H1 (cell line): ENCODE data around the gene GIMAP4. TPM values are rescaled to one million over a fixed set of nuclear protein-coding genes. Genes with fewer than 3 reads are reported as not detected.

ENCODE experiments used
- CTCF ChIA-PET: fragments of 300-600 bp; sonication (Branson Sonifier 250); formaldehyde crosslinking; loops from one replicate; lab custom pipeline; 2021; ENCODE audit not compliant: partially characterized antibody; lab: Charles Lee
- POLR2A ChIA-PET: fragments of 300-600 bp; sonication (Branson Sonifier 250); formaldehyde crosslinking; loops from one replicate; lab custom pipeline; 2021; ENCODE audit warnings: inconsistent platforms; ENCODE audit not compliant: partially characterized antibody; lab: Charles Lee
- DNase-seq, 2 experiments: peaks; one replicate each; pipeline versions ENCODE4 v3.0.0 to v3.0.0-alpha.2; 2010 to 2022; ENCODE audit warnings: low spot score in 2 of 2, low read depth in 1 of 2, mixed read lengths in 1 of 2
- FAIRE-seq: peaks from 2 replicates; lab custom pipeline; 2011; peaks lifted over from hg19 to GRCh38; lab: Jason Lieb, UNC
- H2AFZ ChIP-seq: 2 replicates; pipeline ENCODE4 v1.8.1; 2012; ENCODE audit warnings: low read length, inconsistent platforms
- H2AK5ac ChIP-seq: 2 replicates; pipeline ENCODE4 v1.6.1; 2013; ENCODE audit warnings: low read depth, low read length
- H2BK120ac ChIP-seq: replicated peaks from 2 replicates; pipeline ENCODE3; 2013; ENCODE audit warnings: low read depth, low read length, inconsistent platforms
- H2BK12ac ChIP-seq: 2 replicates; pipeline ENCODE4 v1.6.1; 2013; ENCODE audit warnings: low read depth, low read length
- H2BK15ac ChIP-seq: 2 replicates; pipeline ENCODE4 v1.6.1; 2013; ENCODE audit warnings: low read length
- H2BK20ac ChIP-seq: 2 replicates; pipeline ENCODE4 v1.6.1; 2013; ENCODE audit warnings: low read length
- H2BK5ac ChIP-seq: 2 replicates; pipeline ENCODE4 v1.6.1; 2013; ENCODE audit warnings: low read depth, low read length
- H3K14ac ChIP-seq: 2 replicates; pipeline ENCODE4 v1.6.1; 2013; ENCODE audit warnings: inconsistent platforms; ENCODE audit not compliant: insufficient read length
- H3K18ac ChIP-seq: 2 replicates; pipeline ENCODE4 v1.6.1; 2013; ENCODE audit warnings: low read length; ENCODE audit errors: extremely low read depth
- H3K23ac ChIP-seq: 2 replicates; pipeline ENCODE4 v1.6.1; 2013; ENCODE audit warnings: inconsistent platforms; ENCODE audit not compliant: insufficient read length
- H3K23me2 ChIP-seq: 2 replicates; pipeline ENCODE4 v1.6.1; 2013; ENCODE audit warnings: low read depth, low read length
- H3K27ac ChIP-seq: 2 replicates; pipeline ENCODE4 v1.6.1; 2011; ENCODE audit warnings: low read depth, low read length, inconsistent platforms
- H3K27me3 ChIP-seq, 4 experiments: replicated peaks in 1 of 4; 1 replicate in 1 of 4; 2 replicates in 3 of 4; pipeline versions ENCODE4 v1.6.1 to v1.8.1; 2011 to 2013; ENCODE audit warnings: low read length in 3 of 4, mild to moderate bottlenecking in 3 of 4, inconsistent platforms in 2 of 4, mixed read lengths in 2 of 4, moderate library complexity in 1 of 4; ENCODE audit not compliant: control insufficient read depth in 3 of 4, insufficient read depth in 3 of 4; ENCODE audit errors: extremely low read depth in 1 of 4
- H3K36me3 ChIP-seq, 4 experiments: 2 replicates each; pipeline versions ENCODE4 v1.6.1 to v1.8.1; 2011 to 2013; ENCODE audit warnings: mild to moderate bottlenecking in 4 of 4, low read length in 3 of 4, moderate library complexity in 2 of 4, control low read depth in 1 of 4, inconsistent platforms in 1 of 4; ENCODE audit not compliant: insufficient read depth in 4 of 4, control insufficient read depth in 2 of 4
- H3K4ac ChIP-seq: replicated peaks from 2 replicates; pipeline ENCODE3; 2013; ENCODE audit warnings: low read length, low read depth, mixed read lengths, inconsistent platforms; ENCODE audit not compliant: insufficient read length
- H3K4me1 ChIP-seq, 4 experiments: replicated peaks in 1 of 4; 1 replicate in 1 of 4; 2 replicates in 3 of 4; pipeline versions ENCODE4 v1.6.1 to v1.8.1; 2011 to 2013; ENCODE audit warnings: low read length in 3 of 4, inconsistent platforms in 2 of 4, mixed read lengths in 1 of 4; ENCODE audit not compliant: insufficient read depth in 4 of 4, control insufficient read depth in 3 of 4
- H3K4me2 ChIP-seq, 2 experiments: 2 replicates each; pipeline versions ENCODE4 v1.6.1 to v1.8.1; 2011 to 2013; ENCODE audit warnings: low read depth in 2 of 2, low read length in 2 of 2, control low read depth in 1 of 2, inconsistent platforms in 1 of 2, mild to moderate bottlenecking in 1 of 2; ENCODE audit not compliant: insufficient read depth in 1 of 2
- H3K4me3 ChIP-seq, 4 experiments: fragments of 200-600, 300-600 bp in 1 of 4; sonication (generic), shearing (Covaris generic), sonication (Bioruptor Twin) in 1 of 4; 2 replicates each; pipeline versions ENCODE4 v1.5.1 to v1.8.1; 2011 to 2016; ENCODE audit warnings: low read length in 4 of 4, low read depth in 3 of 4, control low read depth in 2 of 4, inconsistent platforms in 2 of 4, mild to moderate bottlenecking in 2 of 4, mixed read lengths in 1 of 4, moderate library complexity in 1 of 4; ENCODE audit not compliant: insufficient read depth in 2 of 4; ENCODE audit errors: extremely low read depth in 1 of 4
- H3K56ac ChIP-seq: replicated peaks from 2 replicates; pipeline ENCODE3; 2013; ENCODE audit warnings: low read depth, mild to moderate bottlenecking, mixed read lengths, low read length, inconsistent platforms; ENCODE audit not compliant: insufficient read length
- H3K79me1 ChIP-seq: 2 replicates; pipeline ENCODE4 v1.6.1; 2013; ENCODE audit warnings: low read depth, low read length, control low read depth
- H3K79me2 ChIP-seq, 2 experiments: 2 replicates each; pipeline versions ENCODE4 v1.6.1 to v1.8.1; 2012 to 2013; ENCODE audit warnings: low read length in 2 of 2, mild to moderate bottlenecking in 2 of 2, inconsistent platforms in 1 of 2; ENCODE audit not compliant: insufficient read depth in 2 of 2, control insufficient read depth in 1 of 2
- H3K9ac ChIP-seq, 4 experiments: replicated peaks in 1 of 4; 1 replicate in 1 of 4; 2 replicates in 3 of 4; pipeline versions ENCODE4 v1.6.1 to v1.8.1; 2011 to 2013; ENCODE audit warnings: low read depth in 3 of 4, low read length in 3 of 4, control low read depth in 2 of 4, mild to moderate bottlenecking in 2 of 4, moderate library complexity in 2 of 4, inconsistent platforms in 1 of 4; ENCODE audit errors: extremely low read depth in 1 of 4
- H3K9me3 ChIP-seq, 2 experiments: 2 replicates each; pipeline versions ENCODE4 v1.6.1 to v1.8.1; 2012 to 2013; ENCODE audit warnings: mild to moderate bottlenecking in 2 of 2, moderate library complexity in 2 of 2, control low read depth in 1 of 2, inconsistent platforms in 1 of 2, low read depth in 1 of 2, low read length in 1 of 2, mixed read lengths in 1 of 2; ENCODE audit not compliant: insufficient read depth in 2 of 2
- H4K20me1 ChIP-seq, 2 experiments: replicated peaks in 1 of 2; 2 replicates each; pipeline versions ENCODE3 to v1.8.1; 2011 to 2013; ENCODE audit warnings: inconsistent platforms in 2 of 2, low read length in 2 of 2, mild to moderate bottlenecking in 1 of 2; ENCODE audit not compliant: insufficient read depth in 2 of 2, control insufficient read depth in 1 of 2
- H4K5ac ChIP-seq: 2 replicates; pipeline ENCODE4 v1.6.1; 2013; ENCODE audit warnings: low read length, low read depth, mixed read lengths, inconsistent platforms; ENCODE audit not compliant: insufficient read length
- H4K8ac ChIP-seq: 2 replicates; pipeline ENCODE4 v1.8.0; 2013; ENCODE audit warnings: mild to moderate bottlenecking, moderate library complexity, low read length, inconsistent platforms; ENCODE audit not compliant: insufficient read depth; ENCODE audit errors: extremely low read depth
- H4K91ac ChIP-seq: replicated peaks from 2 replicates; pipeline ENCODE3; 2013; ENCODE audit warnings: low read length, mixed read lengths, inconsistent platforms; ENCODE audit not compliant: insufficient read length
- CREB1 ChIP-seq: IDR thresholded peaks from 2 replicates; pipeline ENCODE4 v1.6.1; 2012; ENCODE audit warnings: inconsistent platforms
- EGR1 ChIP-seq: IDR thresholded peaks from 2 replicates; pipeline ENCODE4 v1.6.1; 2011; ENCODE audit warnings: low read depth, low read length, borderline replicate concordance
- POU5F1 ChIP-seq: IDR thresholded peaks from 2 replicates; pipeline ENCODE4 v1.6.1; 2011; ENCODE audit warnings: low read depth, mild to moderate bottlenecking, low read length, moderate library complexity
- TCF12 ChIP-seq: IDR thresholded peaks from 2 replicates; pipeline ENCODE4 v1.6.1; 2011; ENCODE audit warnings: low read depth, mild to moderate bottlenecking, low read length
- WGBS, 2 experiments: shearing (Covaris generic) in 1 of 2; methylation state at CpG; one replicate each; pipeline versions ENCODE4 v1.1.6 to v1.1.7; 2013 to 2015; ENCODE audit warnings: low lambda C conversion rate in 2 of 2, mixed read lengths in 2 of 2, inconsistent platforms in 1 of 2, low coverage in 1 of 2, missing lambda C conversion rate in 1 of 2; ENCODE audit not compliant: insufficient replicate concordance in 2 of 2, insufficient coverage in 1 of 2, insufficient read length in 1 of 2; ENCODE audit errors: extremely low coverage in 1 of 2, missing lambda C conversion rate in 1 of 2; 5-methylcytosine and 5-hydroxymethylcytosine counted together
- polyA plus RNA-seq, 7 experiments: library from polyadenylated mRNA; depleted of rRNA in 3 of 7; stranded (reverse) in 5 of 7; unstranded in 2 of 7; fragments of >200 nt in 5 of 7; fragments of 200-250 nt in 2 of 7; gene quantifications; 1 replicate in 5 of 7; 2 replicates in 1 of 7; 4 replicates in 1 of 7; pipeline versions ENCODE4 v1.2.1 to v1.2.3, GENCODE V29; 2011 to 2013; ENCODE audit warnings: missing spikeins in 2 of 7, mixed read lengths in 2 of 7
- total RNA-seq: library from RNA; stranded (reverse); fragmentation: NEBNext Ultra II Directional; extraction: Animal tissue kit (Norgen Biotek cat#: 25700); gene quantifications from 2 replicates; pipeline ENCODE4 v1.2.1, GENCODE V29; 2021
- TF ChIP-seq, protein P1 (sequence below): IDR thresholded peaks from 2 replicates; pipeline ENCODE4 v1.6.1; 2011; ENCODE audit warnings: low read length, improper control_type of control experiment

GIMAP4 gene
- total and polyA plus RNA-seq, 2 of the 8 experiments (the other 6 are each of a cell fraction or from before 2014, with no cell fraction given), result 0.20 to 0.22 TPM

DNA sequence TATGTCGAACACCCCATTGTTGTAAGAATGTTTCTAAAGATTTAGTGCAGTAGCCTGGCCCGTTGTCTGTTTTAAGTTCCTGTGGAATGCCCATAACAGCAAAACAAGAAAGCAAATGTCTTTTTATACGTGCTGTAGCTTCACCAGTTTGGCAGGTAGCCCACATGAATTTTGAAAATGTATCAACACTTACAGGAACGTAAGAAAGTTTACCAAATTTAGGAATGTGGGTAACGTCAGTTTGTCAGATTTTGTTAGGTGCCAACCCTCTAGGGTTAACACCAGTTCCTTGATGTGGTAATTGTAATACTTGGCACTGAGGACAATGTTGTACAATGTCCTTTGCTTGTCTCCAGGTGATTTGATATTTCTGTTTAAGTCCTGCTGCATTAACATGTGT is 3.2 kb upstream of the GIMAP4 start:
- no peak overlapping the region for H4K8ac ChIP-seq
- CTCF ChIA-PET, result interaction anchor here (1.4 kb wide), 1 partner anchor 115 kb away, joined by 4 read pairs; no protein-coding TSS in a partner anchor

More for the DNA sequence above, 3.2 kb upstream of the GIMAP4 start:
- Histone ChIP-seq H3K23ac (no peak overlapping the region), H3K14ac (no peak overlapping the region), H2AK5ac (no peak overlapping the region), H3K27me3 (no peaks in the 10 kb centered on the region), H3K36me3 (no peaks in the 10 kb centered on the region), H3K9me3 (peaks cover 5 to 16% of the 10 kb centered on the region in 2 experiments; a peak in 2 of 4 replicates), H2BK12ac (no peak overlapping the region), H3K56ac (no peak overlapping the region), H3K4me2 (0 out of 4 replicates have a peak overlapping the region, but pooled peaks of 1 of the 2 experiments have one; percentile 15), H3K23me2 (no peaks in the 10 kb centered on the region), H2AFZ (no peak overlapping the region; the same call in 1 of the 2 replicates), H3K4me1 (peaks cover 2 to 11% (median 7%) of the 10 kb centered on the region in 4 experiments; a peak in 5 of 7 replicates), H2BK5ac (no peak overlapping the region), H3K27ac (no peak overlapping the region), H4K91ac (no peak overlapping the region), H3K4ac (no peak overlapping the region), H3K9ac (no peak overlapping the region), H3K4me3 (no peak overlapping the region), H4K5ac (no peak overlapping the region), H3K79me2 (no peaks in the 10 kb centered on the region), H3K79me1 (no peaks in the 10 kb centered on the region), H4K20me1 (no peaks in the 10 kb centered on the region), H2BK20ac (no peak overlapping the region), H2BK120ac (no peak overlapping the region), H3K18ac (no peak overlapping the region), H2BK15ac (no peak overlapping the region)
- TF ChIP-seq, protein P1, sequence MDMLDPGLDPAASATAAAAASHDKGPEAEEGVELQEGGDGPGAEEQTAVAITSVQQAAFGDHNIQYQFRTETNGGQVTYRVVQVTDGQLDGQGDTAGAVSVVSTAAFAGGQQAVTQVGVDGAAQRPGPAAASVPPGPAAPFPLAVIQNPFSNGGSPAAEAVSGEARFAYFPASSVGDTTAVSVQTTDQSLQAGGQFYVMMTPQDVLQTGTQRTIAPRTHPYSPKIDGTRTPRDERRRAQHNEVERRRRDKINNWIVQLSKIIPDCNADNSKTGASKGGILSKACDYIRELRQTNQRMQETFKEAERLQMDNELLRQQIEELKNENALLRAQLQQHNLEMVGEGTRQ, result no peak
- TF ChIP-seq TCF12 (no peak), CREB1 (no peak), EGR1 (no peak), POU5F1 (no peak)
- WGBS, 2 experiments, result 87% methylated on average over 5 of the region's 5 CpGs; no CpG with 5 or more reads in 1 of the 2 experiments
- DNase-seq, result no peak
- no peak for FAIRE-seq
- POLR2A ChIA-PET, result no interaction called here
